Urothelium cell line (cell line): ENCODE data around the gene LRG1.
"Not testable (repeated sequence)": the region's sequence is repeated elsewhere in the genome, so short reads cannot be mapped to it uniquely, and the experiment has no call there.

ENCODE experiments used
- DNase-seq: peaks from one replicate; pipeline ENCODE4 v3.0.0; 2011; ENCODE audit warnings: low spot score, mixed read lengths
- FAIRE-seq: peaks from 2 replicates; lab custom pipeline; 2011; peaks lifted over from hg19 to GRCh38; lab: Jason Lieb, UNC

The LRG1 gene

GRCh38 chr19:4531562-4532165 is 8.2 kb downstream of the LRG1 start:
- FAIRE-seq (no peak), DNase-seq (no peak)

GRCh38 chr19:4529924-4530522 is 9.8 kb downstream of the LRG1 start:
- no peak for DNase-seq
- FAIRE-seq = no peak

- no peak for DNase-seq
- no peak for FAIRE-seq
These were observed 11.0 kb downstream of the LRG1 start for GRCh38 chr19:4528843-4529242.

- not testable (repeated sequence) for DNase-seq, FAIRE-seq
These were observed 12.5 kb downstream of the LRG1 start for GRCh38 chr19:4527377-4527776.

GRCh38 chr19:4525563-4526002 is 14.3 kb downstream of the LRG1 start:
- no peak for DNase-seq
- FAIRE-seq = no peak

- DNase-seq = peak; percentile 55
- no peak for FAIRE-seq
These were observed 14.9 kb downstream of the LRG1 start for GRCh38 chr19:4524808-4525562.

GRCh38 chr19:4523306-4524110 is 16.3 kb downstream of the LRG1 start:
- DNase-seq (peak; percentile 38), FAIRE-seq (no peak)

GRCh38 chr19:4522291-4523002 is 17.4 kb downstream of the LRG1 start:
- FAIRE-seq (no peak), DNase-seq (no peak)

GRCh38 chr19:4521888-4522242 is 18.0 kb downstream of the LRG1 start:
- DNase-seq = no peak

GRCh38 chr19:4521170-4521887 is 18.5 kb downstream of the LRG1 start:
- DNase-seq = no peak
- FAIRE-seq = no peak

More at GRCh38 chr19:4521888-4522242, 18.0 kb downstream of the LRG1 start:
- FAIRE-seq = no peak

GRCh38 chr19:4519521-4520277 is 20.1 kb downstream of the LRG1 start:
- no peak for DNase-seq
- FAIRE-seq = no peak

- DNase-seq = no peak
- FAIRE-seq = no peak
These were observed 20.7 kb downstream of the LRG1 start for GRCh38 chr19:4519172-4519496.

- DNase-seq = no peak
- no peak for FAIRE-seq
These were observed 21.3 kb downstream of the LRG1 start, which contains the start of gene PLIN4 for GRCh38 chr19:4518345-4519171. Gene PLIN4, minus strand, starts transcription at chr19:4518486. Its CDS starts 214 bp downstream, at chr19:4518272.

- FAIRE-seq (no peak), DNase-seq (no peak)
These were observed 22.3 kb downstream of the LRG1 start for GRCh38 chr19:4517451-4518057.

- FAIRE-seq (no peak), DNase-seq (no peak)
These were observed 22.9 kb downstream of the LRG1 start for GRCh38 chr19:4516939-4517300.

- no peak for FAIRE-seq
- DNase-seq = no peak
These were observed 23.5 kb downstream of the LRG1 start for GRCh38 chr19:4516199-4516938.

- DNase-seq = no peak
These were observed 24.1 kb downstream of the LRG1 start for GRCh38 chr19:4515732-4516131.

More at GRCh38 chr19:4515732-4516131, 24.1 kb downstream of the LRG1 start:
- no peak for FAIRE-seq
